IMR-90 (cell line): ENCODE results near the gene KLHL14. TPM values are rescaled to one million over a fixed set of nuclear protein-coding genes. Genes with fewer than 3 reads are reported as not detected.

Source experiments
- ATAC-seq: fragments of 200-7000 bp; cut with Tn5 transposase; 2 replicates; pipeline ENCODE4 v1.9.1; 2020; ENCODE audit warnings: low read depth, mild to moderate bottlenecking, moderate library complexity
- BruUV-seq: library from RNA; stranded (reverse); fragments of 400-500 nt; replicated peaks from 2 replicates; lab custom pipeline; 2021; lab: Mats Ljungman, UMichigan
- CTCF ChIA-PET: fragments of 300-600 bp; formaldehyde crosslinking; extraction: SDS; loops from one replicate; lab custom pipeline; 2021; ENCODE audit warnings: antibody characterized with exemption; lab: Yijun Ruan, JAX
- POLR2A ChIA-PET: fragments of 300-600 bp; sonication (Branson Sonifier 250); formaldehyde crosslinking; loops from one replicate; lab custom pipeline; 2022; ENCODE audit warnings: antibody characterized with exemption; ENCODE audit not compliant: unreplicated experiment; lab: Charles Lee
- DNase-seq: peaks from one replicate; pipeline ENCODE4 v3.0.0; 2013
- H2AFZ ChIP-seq: replicated peaks from 2 replicates; pipeline ENCODE3; 2013; ENCODE audit warnings: low read length, mild to moderate bottlenecking; ENCODE audit not compliant: poor library complexity
- H2AK5ac ChIP-seq: 2 replicates; pipeline ENCODE4 v1.6.1; 2013; ENCODE audit warnings: low read depth, low read length, inconsistent platforms
- H2AK9ac ChIP-seq: replicated peaks from 2 replicates; pipeline ENCODE3; 2013; ENCODE audit warnings: mild to moderate bottlenecking, low read depth, low read length, moderate library complexity; ENCODE audit not compliant: poor library complexity
- H2BK120ac ChIP-seq: 2 replicates; pipeline ENCODE4 v1.6.1; 2013; ENCODE audit warnings: low read depth, low read length, inconsistent platforms
- H2BK15ac ChIP-seq: 3 replicates; pipeline ENCODE4 v1.6.1; 2013; ENCODE audit warnings: low read depth, low read length, inconsistent platforms
- H2BK20ac ChIP-seq: 2 replicates; pipeline ENCODE4 v1.6.1; 2013; ENCODE audit warnings: low read depth, mild to moderate bottlenecking, inconsistent platforms, low read length, moderate library complexity
- H2BK5ac ChIP-seq: 2 replicates; pipeline ENCODE4 v1.6.1; 2013; ENCODE audit warnings: mild to moderate bottlenecking, low read depth, low read length, inconsistent platforms; ENCODE audit not compliant: poor library complexity, severe bottlenecking
- H3K14ac ChIP-seq: replicated peaks from 2 replicates; pipeline ENCODE4 v1.6.1; 2013; ENCODE audit warnings: low read depth, low read length, inconsistent platforms
- H3K18ac ChIP-seq: 2 replicates; pipeline ENCODE4 v1.6.1; 2013; ENCODE audit warnings: low read depth, low read length, control low read depth
- H3K23ac ChIP-seq: 2 replicates; pipeline ENCODE4 v1.6.1; 2013; ENCODE audit warnings: low read depth, low read length, inconsistent platforms
- H3K27ac ChIP-seq: 2 replicates; pipeline ENCODE4 v1.5.1; 2013; ENCODE audit warnings: mild to moderate bottlenecking, control low read depth, low read length; ENCODE audit not compliant: insufficient read depth
- H3K27me3 ChIP-seq: 2 replicates; pipeline ENCODE4 v1.6.1; 2013; ENCODE audit warnings: low read length; ENCODE audit not compliant: control insufficient read depth, insufficient read depth
- H3K36me3 ChIP-seq: 2 replicates; pipeline ENCODE4 v1.6.1; 2013; ENCODE audit warnings: low read length, mixed read lengths; ENCODE audit not compliant: control insufficient read depth, insufficient read depth
- H3K4ac ChIP-seq: 2 replicates; pipeline ENCODE4 v1.6.1; 2013; ENCODE audit warnings: low read depth, low read length, inconsistent platforms
- H3K4me1 ChIP-seq: 2 replicates; pipeline ENCODE4 v1.6.1; 2013; ENCODE audit warnings: low read length, mixed read lengths; ENCODE audit not compliant: control insufficient read depth, insufficient read depth
- H3K4me2 ChIP-seq: 2 replicates; pipeline ENCODE4 v1.6.1; 2013; ENCODE audit warnings: low read depth, mild to moderate bottlenecking, control low read depth, low read length, moderate library complexity
- H3K4me3 ChIP-seq: 2 replicates; pipeline ENCODE4 v1.5.1; 2013; ENCODE audit warnings: low read depth, mild to moderate bottlenecking, control low read depth, low read length, moderate library complexity; ENCODE audit not compliant: insufficient read depth
- H3K56ac ChIP-seq: 2 replicates; pipeline ENCODE4 v1.6.1; 2013; ENCODE audit warnings: low read length, inconsistent platforms; ENCODE audit not compliant: insufficient read depth; ENCODE audit errors: extremely low read depth
- H3K79me1 ChIP-seq, 2 experiments: 2 replicates each; pipeline ENCODE4 v1.6.1; 2013; ENCODE audit warnings: low read length in 2 of 2, inconsistent platforms in 1 of 2, low read depth in 1 of 2
- H3K9ac ChIP-seq: 2 replicates; pipeline ENCODE4 v1.6.1; 2013; ENCODE audit warnings: low read depth, low read length, control low read depth
- H3K9me1 ChIP-seq: 2 replicates; pipeline ENCODE4 v1.6.1; 2013; ENCODE audit warnings: low read length, inconsistent platforms; ENCODE audit not compliant: insufficient read depth
- H3K9me3 ChIP-seq: 2 replicates; pipeline ENCODE4 v1.6.1; 2013; ENCODE audit warnings: low read length; ENCODE audit not compliant: control insufficient read depth, insufficient read depth
- H4K20me1 ChIP-seq: 2 replicates; pipeline ENCODE4 v1.6.1; 2013; ENCODE audit warnings: low read length, inconsistent platforms; ENCODE audit not compliant: insufficient read depth
- H4K5ac ChIP-seq: 2 replicates; pipeline ENCODE4 v1.6.1; 2013; ENCODE audit warnings: mild to moderate bottlenecking, low read depth, low read length, control low read depth
- H4K8ac ChIP-seq, 2 experiments: 2 replicates each; pipeline ENCODE4 v1.6.1; 2013; ENCODE audit warnings: low read depth in 2 of 2, low read length in 2 of 2, control low read depth in 1 of 2, inconsistent platforms in 1 of 2
- H4K91ac ChIP-seq: 2 replicates; pipeline ENCODE4 v1.6.1; 2013; ENCODE audit warnings: low read depth, low read length, inconsistent platforms; ENCODE audit not compliant: insufficient read depth
- NFE2L2 ChIP-seq: fragments of 150-350 bp; IDR thresholded peaks from 2 replicates; pipeline ENCODE4 v1.6.1; 2016; ENCODE audit warnings: low read depth, mild to moderate bottlenecking, low read length
- RAD21 ChIP-seq: IDR thresholded peaks from 2 replicates; pipeline ENCODE4 v1.6.1; 2012; ENCODE audit warnings: low read length, improper control_type of control experiment
- WGBS, 2 experiments: methylation state at CpG; one replicate each; pipeline versions ENCODE4 v1.1.5 to v1.1.7; 2013; ENCODE audit warnings: missing lambda C conversion rate in 2 of 2; ENCODE audit not compliant: insufficient read length in 1 of 2; ENCODE audit errors: extremely low coverage in 2 of 2; 5-methylcytosine and 5-hydroxymethylcytosine counted together
- dilution Hi-C: fragments of 300-500 bp; cut with HindIII; formaldehyde crosslinking; loops from one replicate; pipeline ENCODE4 v1.14.3; 2018; ENCODE audit warnings: low sequenced_read_pairs; ENCODE audit not compliant: unreplicated experiment
- in situ Hi-C: fragments of 300-500 bp; cut with MboI; formaldehyde crosslinking; loops from 3 replicates; pipeline ENCODE4 v1.14.3; 2019; ENCODE audit warnings: low sequenced_read_pairs, inconsistent platforms, mixed read lengths
- intact Hi-C: fragments of 100-400 bp; cut with micrococcal nuclease; formaldehyde crosslinking; loops from 2 replicates; pipeline ENCODE4 v1.10.0; 2022
- polyA plus RNA-seq, 3 experiments: library from polyadenylated mRNA; depleted of rRNA; stranded (reverse); fragments of >200 nt; gene quantifications; 2 replicates each; pipeline ENCODE4 v1.2.3, GENCODE V29; 2012; ENCODE audit warnings: low replicate concordance in 1 of 3
- total RNA-seq: library from RNA; depleted of rRNA; stranded (reverse); fragments of >200 nt; gene quantifications from 2 replicates; pipeline ENCODE4 v1.2.3, GENCODE V29; 2012

KLHL14 gene
- total and polyA plus RNA-seq, 2 of the 4 experiments (the other 2 are of a cell fraction), result not detected

- no peak overlapping the region for H2BK20ac ChIP-seq
- H2AFZ ChIP-seq, result no peak overlapping the region
- no CpG with 5 or more reads among the region's 3 CpGs for WGBS, 2 experiments
- ChIA-PET POLR2A (no interaction called here), CTCF (no interaction called here)
- H3K4ac ChIP-seq, result no peak overlapping the region
- no peaks in the 10 kb centered on the region for H3K9me3 ChIP-seq
- no peak overlapping the region for H3K4me2 ChIP-seq
- no peak overlapping the region for H2AK9ac ChIP-seq
- H3K9ac ChIP-seq, result no peak overlapping the region
- no peak overlapping the region for H2BK5ac ChIP-seq
- no peaks in the 10 kb centered on the region for H3K27me3 ChIP-seq
- no TSS peak for BruUV-seq
- DNase-seq (no peak), ATAC-seq (no peak)
- H3K79me1 ChIP-seq, result no peaks in the 10 kb centered on the region
- H2BK120ac ChIP-seq, result no peak overlapping the region
- H4K5ac ChIP-seq, result no peak overlapping the region
- TF ChIP-seq NFE2L2, result no peak
- TF ChIP-seq RAD21, result no peak
- H3K14ac ChIP-seq, result no peak overlapping the region
- H3K23ac ChIP-seq, result no peak overlapping the region
- no peak overlapping the region for H3K56ac ChIP-seq
- intact Hi-C loops (no loop called here), in situ Hi-C loops (no loop called here), dilution Hi-C loops (no loop called here)
- no peaks in the 10 kb centered on the region for H3K9me1 ChIP-seq
- H3K27ac ChIP-seq, result no peak overlapping the region
- no peak overlapping the region for H4K91ac ChIP-seq
- no peak overlapping the region for H4K8ac ChIP-seq
- no peak overlapping the region for H3K18ac ChIP-seq
- no peak overlapping the region for H2AK5ac ChIP-seq
- H3K4me3 ChIP-seq, result no peak overlapping the region
- no peaks in the 10 kb centered on the region for H3K4me1 ChIP-seq
- no peaks in the 10 kb centered on the region for H4K20me1 ChIP-seq
- no peaks in the 10 kb centered on the region for H3K36me3 ChIP-seq
- H2BK15ac ChIP-seq, result no peak overlapping the region
Measured at GRCh38 chr18:32750328-32750727, 22.5 kb downstream of the KLHL14 start.
